ENCODE data around the gene LEMD2. TPM values are rescaled to one million over a fixed set of nuclear protein-coding genes. Genes with fewer than 3 reads are reported as not detected.
A peak's percentile ranks its signal among the peaks of the same experiment; 100 is the strongest.

LEMD2 gene
- total RNA-seq, 2 donors from 2014 or later, result 57.4 to 77.2 TPM

GRCh38 chr6:33770124-33770832, 18.7 kb downstream of the LEMD2 start:
- DNase-seq (ENCODE audit: low spot score) (no peak), ATAC-seq (ENCODE audit: insufficient number of reproducible peaks, low FRiP score, low read depth) (no peak)
- H3K27me3 ChIP-seq (replicated peaks; ENCODE audit: insufficient read depth), result no peaks in the 10 kb centered on the region
- H3K4me1 ChIP-seq (ENCODE audit: control insufficient read depth in 1 of 2, low read depth in 2 of 2), result peaks cover 19 to 54% of the 10 kb centered on the region in 2 donors
- peaks cover 19% of the 10 kb centered on the region for H3K36me3 ChIP-seq
- peak overlapping the region; percentile 57 for H3K4me3 ChIP-seq
- peak overlapping the region; percentile 83 to 85 for H3K27ac ChIP-seq
- no peaks in the 10 kb centered on the region for H3K9me3 ChIP-seq
- no peak for TF ChIP-seq CTCF (IDR thresholded peaks at IDR 0.05)

DNA sequence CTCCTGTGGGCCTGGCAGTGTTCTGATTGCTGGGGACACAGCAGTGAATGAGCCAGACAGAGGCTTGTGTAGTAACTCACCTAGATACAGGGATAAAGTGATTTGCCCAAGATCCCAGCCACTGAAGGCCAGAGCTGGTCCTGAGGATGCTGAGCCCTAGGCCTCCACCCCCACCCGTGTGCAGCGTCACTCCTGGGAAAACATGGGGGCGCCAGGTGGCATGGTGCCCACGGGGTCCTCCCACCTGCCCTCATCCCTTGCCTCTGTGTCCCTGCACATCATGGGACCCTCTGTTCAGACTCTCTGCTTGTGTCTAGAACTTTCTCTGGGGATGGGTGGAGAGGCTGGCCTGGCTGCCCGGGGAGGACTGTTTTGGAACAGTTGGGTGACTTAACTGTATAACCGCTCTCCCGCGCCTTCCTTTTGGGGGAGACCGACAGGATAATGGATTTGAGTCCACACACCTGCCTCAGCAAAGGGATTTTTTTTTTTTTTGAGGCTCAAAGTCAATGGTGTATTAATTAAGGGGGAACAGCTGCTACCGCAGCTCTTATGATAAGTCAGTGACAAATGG, 19.6 kb downstream of the LEMD2 start:
- Histone ChIP-seq H3K27ac (peak overlapping the region; percentile 83 to 85), H3K27me3 (replicated peaks; ENCODE audit: insufficient read depth) (no peaks in the 10 kb centered on the region), H3K9me3 (no peaks in the 10 kb centered on the region), H3K4me1 (ENCODE audit: control insufficient read depth in 1 of 2, low read depth in 2 of 2) (peaks cover 19 to 54% of the 10 kb centered on the region in 2 donors), H3K4me3 (no peak overlapping the region), H3K36me3 (peaks cover 11% of the 10 kb centered on the region)
- no peak for DNase-seq (ENCODE audit: low spot score)
- no peak for TF ChIP-seq CTCF (IDR thresholded peaks at IDR 0.05)
- no peak for ATAC-seq (ENCODE audit: insufficient number of reproducible peaks, low FRiP score, low read depth)

DNA sequence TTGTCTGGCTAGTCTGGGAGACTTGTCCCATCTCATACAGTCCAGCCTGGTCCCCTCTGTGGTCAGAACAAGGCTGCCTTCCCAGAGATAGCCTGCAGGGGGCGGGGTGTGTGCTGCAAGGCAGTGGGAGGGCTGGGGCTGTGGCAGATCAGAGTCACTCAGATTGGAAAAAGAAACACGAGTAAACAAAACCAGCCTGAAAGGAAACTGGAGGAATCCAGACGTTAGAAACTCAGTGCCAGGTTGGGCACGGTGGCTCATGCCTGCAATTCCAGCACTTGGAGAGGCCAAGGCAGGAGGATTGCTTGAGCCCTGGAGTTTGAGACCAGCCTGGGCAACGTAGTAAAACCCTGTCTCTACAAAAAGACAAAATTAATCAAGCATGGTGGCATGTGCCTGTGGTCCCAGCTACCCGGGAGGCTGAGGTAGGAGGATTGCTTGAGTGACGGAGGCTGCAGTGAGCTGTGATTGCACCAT, 20.2 kb downstream of the LEMD2 start:
- ATAC-seq (ENCODE audit: insufficient number of reproducible peaks, low FRiP score, low read depth) (no peak), DNase-seq (ENCODE audit: low spot score) (peak; percentile 60)
- H3K4me3 ChIP-seq, result no peak overlapping the region
- peak; percentile 74 for TF ChIP-seq CTCF (IDR thresholded peaks at IDR 0.05)
- peak overlapping the region in 1 of 2 donors; percentile 85 for H3K27ac ChIP-seq
- H3K27me3 ChIP-seq (replicated peaks; ENCODE audit: insufficient read depth), result no peaks in the 10 kb centered on the region
- peaks cover 19 to 54% of the 10 kb centered on the region in 2 donors for H3K4me1 ChIP-seq (ENCODE audit: control insufficient read depth in 1 of 2, low read depth in 2 of 2)
- H3K36me3 ChIP-seq, result peaks cover 5% of the 10 kb centered on the region
- no peaks in the 10 kb centered on the region for H3K9me3 ChIP-seq

DNA sequence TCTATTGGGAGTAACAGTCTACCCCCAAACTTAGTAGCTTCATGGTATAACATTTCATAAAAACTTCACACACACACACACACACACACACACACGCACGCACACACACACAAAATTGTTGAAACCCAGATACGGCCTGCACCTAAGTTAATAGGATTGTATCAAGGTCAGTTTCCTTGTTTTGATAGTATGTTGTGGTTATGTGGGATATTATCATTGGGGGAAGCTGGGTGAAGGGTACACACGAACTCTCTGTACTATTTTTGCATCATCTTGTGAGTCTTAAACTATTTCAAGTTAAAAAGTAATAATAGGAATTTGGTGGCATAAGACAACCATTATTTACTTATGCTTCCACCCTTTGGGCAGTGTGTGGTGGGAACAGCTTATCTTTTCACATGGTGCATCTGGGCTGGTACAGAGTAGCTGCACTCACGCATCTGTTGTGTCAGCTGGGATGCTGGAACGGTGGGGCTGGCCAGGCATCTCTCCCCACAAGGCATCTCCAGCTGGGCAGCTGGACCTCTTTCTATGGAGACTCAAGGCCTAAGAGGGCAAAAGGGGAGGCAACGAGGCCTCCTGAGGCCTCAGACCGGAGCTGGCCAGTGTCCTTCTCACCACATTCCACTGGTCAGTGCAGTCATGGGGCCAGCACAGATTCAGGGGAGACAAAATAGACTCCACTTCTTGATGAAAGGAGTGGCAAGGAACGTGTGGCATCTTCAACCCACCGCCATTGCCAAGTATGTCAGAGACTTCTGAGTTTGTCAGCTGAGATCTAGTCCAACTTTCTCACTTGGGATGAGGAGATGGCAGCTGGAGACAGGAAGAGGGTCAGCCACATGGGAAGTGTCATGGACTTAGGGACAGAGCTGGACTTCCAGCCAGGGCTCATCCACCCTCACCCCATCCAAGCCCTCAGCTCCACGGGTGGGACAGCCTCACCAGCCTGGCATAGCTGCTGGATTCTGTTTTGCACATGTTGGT, 21.7 kb downstream of the LEMD2 start:
- Histone ChIP-seq H3K4me3 (no peak overlapping the region), H3K9me3 (no peaks in the 10 kb centered on the region), H3K36me3 (no peaks in the 10 kb centered on the region), H3K27ac (no peak overlapping the region), H3K27me3 (replicated peaks; ENCODE audit: insufficient read depth) (no peaks in the 10 kb centered on the region), H3K4me1 (ENCODE audit: control insufficient read depth in 1 of 2, low read depth in 2 of 2) (peaks cover 17 to 41% of the 10 kb centered on the region in 2 donors)
- DNase-seq (ENCODE audit: low spot score) (no peak), ATAC-seq (ENCODE audit: insufficient number of reproducible peaks, low FRiP score, low read depth) (no peak)
- TF ChIP-seq CTCF (IDR thresholded peaks at IDR 0.05), result no peak
